ENCODE results near the gene SLX4IP. TPM values are rescaled to one million over a fixed set of nuclear protein-coding genes. Genes with fewer than 3 reads are reported as not detected.

Gene SLX4IP
- total and polyA plus RNA-seq, 2 of the 13 experiments (the other 11 are each of a cell fraction or from before 2014, with no cell fraction given): 3.6 to 7.3 TPM

- TF ChIP-seq ZNF609 (CRISPR knock-in tag; IDR thresholded peaks at IDR 0.05; ENCODE audit: borderline replicate concordance) (no peak; the same call in 1 of the 2 replicates), SKIL (CRISPR knock-in tag; IDR thresholded peaks at IDR 0.05; ENCODE audit: borderline replicate concordance) (no peak), HNF4G (IDR thresholded peaks at IDR 0.05; ENCODE audit: borderline replicate concordance, low read depth, low read length) (peak; percentile 93), HNF4G (CRISPR knock-in tag; IDR thresholded peaks at IDR 0.05; ENCODE audit: borderline replicate concordance, low read depth) (peak; percentile 94), ZBTB38 (CRISPR knock-in tag; IDR thresholded peaks at IDR 0.05) (peak; percentile 26; the same call in 1 of the 2 replicates), HNF1A (IDR thresholded peaks at IDR 0.05; ENCODE audit: low read depth) (no peak), HNF1A (CRISPR knock-in tag; IDR thresholded peaks at IDR 0.05; ENCODE audit: borderline replicate concordance) (peak; percentile 36; the same call in 1 of the 2 replicates), GATAD2A (CRISPR knock-in tag; IDR thresholded peaks at IDR 0.05) (peak; percentile 91), ETV6 (CRISPR knock-in tag; conservative IDR thresholded peaks at IDR 0.05) (no peak), IRF2 (CRISPR knock-in tag; IDR thresholded peaks at IDR 0.05) (peak; percentile 60; the same call in 1 of the 2 replicates), MAFF (IDR thresholded peaks at IDR 0.05; ENCODE audit: low read depth, low read length) (0 out of 2 replicates have a peak, but pooled peaks have one; percentile 10), LRRFIP1 (CRISPR knock-in tag; conservative IDR thresholded peaks at IDR 0.05) (no peak), REPIN1 (CRISPR knock-in tag; IDR thresholded peaks at IDR 0.05; ENCODE audit: borderline replicate concordance, low read depth) (peak; percentile 67; the same call in 1 of the 2 replicates)
Measured at GRCh38 chr20:10429443-10429981, 5.6 kb upstream of the SLX4IP start (continued).
